Parathyroid adenoma (tissue), 2 donors: ENCODE measurements around the gene KRTAP5-7.

ENCODE experiments used
- H2AFZ ChIP-seq: fragments of 300-600 bp; sonication (generic); one replicate; pipeline ENCODE4 v1.7.0; 2017; ENCODE audit warnings: antibody characterized with exemption, mild to moderate bottlenecking
- H3K27ac ChIP-seq: fragments of 300-600 bp; sonication (generic); one replicate; pipeline ENCODE4 v1.7.0; 2017
- H3K27me3 ChIP-seq: fragments of 300-600 bp; sonication (generic); one replicate; pipeline ENCODE4 v1.7.0; 2017; ENCODE audit warnings: low read length; ENCODE audit not compliant: control insufficient read depth, insufficient read depth
- H3K36me3 ChIP-seq: fragments of 300-600 bp; sonication (generic); one replicate; pipeline ENCODE4 v1.7.0; 2017; ENCODE audit warnings: low read length; ENCODE audit not compliant: control insufficient read depth, insufficient read depth
- H3K4me1 ChIP-seq: fragments of 300-600 bp; sonication (generic); one replicate; pipeline ENCODE4 v1.7.0; 2017; ENCODE audit warnings: control low read depth
- H3K4me2 ChIP-seq: fragments of 300-600 bp; sonication (generic); one replicate; pipeline ENCODE4 v1.7.0; 2017; ENCODE audit warnings: low read length
- H3K4me3 ChIP-seq: fragments of 300-600 bp; sonication (generic); one replicate; pipeline ENCODE4 v1.7.0; 2017; ENCODE audit warnings: low read depth, low read length
- H3K79me2 ChIP-seq: fragments of 300-600 bp; sonication (generic); one replicate; pipeline ENCODE4 v1.7.0; 2017; ENCODE audit warnings: control low read depth
- H3K9ac ChIP-seq: fragments of 300-600 bp; sonication (generic); one replicate; pipeline ENCODE4 v1.7.0; 2017; ENCODE audit warnings: mild to moderate bottlenecking
- H3K9me3 ChIP-seq: fragments of 300-600 bp; sonication (generic); one replicate; pipeline ENCODE4 v1.7.0; 2017; ENCODE audit warnings: low read length; ENCODE audit not compliant: control insufficient read depth
- TF ChIP-seq, protein P1 (sequence below): fragments of 300-600 bp; sonication (generic); IDR thresholded peaks from one replicate; pipeline ENCODE4 v1.7.0; 2017; ENCODE audit warnings: antibody characterized with exemption, mild to moderate bottlenecking
- donor health status: primary hyperparathyroidism.

Gene KRTAP5-7

DNA sequence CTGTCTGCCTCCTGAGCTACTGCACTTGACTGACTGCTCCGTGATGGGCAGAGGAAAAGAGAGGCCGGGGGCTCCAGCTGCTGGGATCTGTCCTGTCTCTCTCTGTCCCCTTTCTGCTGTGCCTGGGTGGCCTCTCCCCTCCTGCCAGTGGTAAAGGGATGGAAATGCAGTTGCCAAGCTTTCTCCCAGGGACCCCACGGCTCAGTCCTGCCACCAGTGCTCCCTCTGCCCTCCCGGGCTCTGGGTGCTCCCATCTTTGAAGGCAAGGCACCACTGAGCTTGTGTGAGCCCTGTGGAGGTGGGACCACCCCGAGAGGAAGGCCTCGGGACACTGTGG lies 42.0 kb upstream of the KRTAP5-7 start:
- Histone ChIP-seq H3K4me2 (no peak overlapping the region), H3K9me3 (no peaks in the 10 kb centered on the region), H3K79me2 (no peaks in the 10 kb centered on the region), H3K9ac (no peak overlapping the region), H3K4me1 (no peaks in the 10 kb centered on the region), H3K4me3 (no peak overlapping the region), H3K27ac (no peak overlapping the region), H3K36me3 (no peaks in the 10 kb centered on the region), H3K27me3 (no peaks in the 10 kb centered on the region), H2AFZ (no peak overlapping the region)
- TF ChIP-seq, protein P1, sequence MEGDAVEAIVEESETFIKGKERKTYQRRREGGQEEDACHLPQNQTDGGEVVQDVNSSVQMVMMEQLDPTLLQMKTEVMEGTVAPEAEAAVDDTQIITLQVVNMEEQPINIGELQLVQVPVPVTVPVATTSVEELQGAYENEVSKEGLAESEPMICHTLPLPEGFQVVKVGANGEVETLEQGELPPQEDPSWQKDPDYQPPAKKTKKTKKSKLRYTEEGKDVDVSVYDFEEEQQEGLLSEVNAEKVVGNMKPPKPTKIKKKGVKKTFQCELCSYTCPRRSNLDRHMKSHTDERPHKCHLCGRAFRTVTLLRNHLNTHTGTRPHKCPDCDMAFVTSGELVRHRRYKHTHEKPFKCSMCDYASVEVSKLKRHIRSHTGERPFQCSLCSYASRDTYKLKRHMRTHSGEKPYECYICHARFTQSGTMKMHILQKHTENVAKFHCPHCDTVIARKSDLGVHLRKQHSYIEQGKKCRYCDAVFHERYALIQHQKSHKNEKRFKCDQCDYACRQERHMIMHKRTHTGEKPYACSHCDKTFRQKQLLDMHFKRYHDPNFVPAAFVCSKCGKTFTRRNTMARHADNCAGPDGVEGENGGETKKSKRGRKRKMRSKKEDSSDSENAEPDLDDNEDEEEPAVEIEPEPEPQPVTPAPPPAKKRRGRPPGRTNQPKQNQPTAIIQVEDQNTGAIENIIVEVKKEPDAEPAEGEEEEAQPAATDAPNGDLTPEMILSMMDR = no peak

- Histone ChIP-seq H3K27me3 (no peaks in the 10 kb centered on the region), H3K4me1 (no peaks in the 10 kb centered on the region), H2AFZ (no peak overlapping the region), H3K9ac (no peak overlapping the region), H3K4me3 (no peak overlapping the region), H3K27ac (no peak overlapping the region), H3K36me3 (no peaks in the 10 kb centered on the region), H3K79me2 (no peaks in the 10 kb centered on the region), H3K4me2 (no peak overlapping the region), H3K9me3 (no peaks in the 10 kb centered on the region)
- TF ChIP-seq, protein P1 = no peak
These were observed 41.6 kb upstream of the KRTAP5-7 start for GRCh38 chr11:71485466-71485865.

GRCh38 chr11:71486320-71486719 lies 40.7 kb upstream of the KRTAP5-7 start:
- H3K79me2 ChIP-seq = no peaks in the 10 kb centered on the region
- H3K9me3 ChIP-seq = no peaks in the 10 kb centered on the region
- no peak overlapping the region for H3K27ac ChIP-seq
- H2AFZ ChIP-seq = no peak overlapping the region
- TF ChIP-seq, protein P1 = no peak
- no peaks in the 10 kb centered on the region for H3K4me1 ChIP-seq
- H3K4me3 ChIP-seq = no peak overlapping the region
- H3K4me2 ChIP-seq = no peak overlapping the region
- no peaks in the 10 kb centered on the region for H3K36me3 ChIP-seq
- no peak overlapping the region for H3K9ac ChIP-seq
- no peaks in the 10 kb centered on the region for H3K27me3 ChIP-seq

DNA sequence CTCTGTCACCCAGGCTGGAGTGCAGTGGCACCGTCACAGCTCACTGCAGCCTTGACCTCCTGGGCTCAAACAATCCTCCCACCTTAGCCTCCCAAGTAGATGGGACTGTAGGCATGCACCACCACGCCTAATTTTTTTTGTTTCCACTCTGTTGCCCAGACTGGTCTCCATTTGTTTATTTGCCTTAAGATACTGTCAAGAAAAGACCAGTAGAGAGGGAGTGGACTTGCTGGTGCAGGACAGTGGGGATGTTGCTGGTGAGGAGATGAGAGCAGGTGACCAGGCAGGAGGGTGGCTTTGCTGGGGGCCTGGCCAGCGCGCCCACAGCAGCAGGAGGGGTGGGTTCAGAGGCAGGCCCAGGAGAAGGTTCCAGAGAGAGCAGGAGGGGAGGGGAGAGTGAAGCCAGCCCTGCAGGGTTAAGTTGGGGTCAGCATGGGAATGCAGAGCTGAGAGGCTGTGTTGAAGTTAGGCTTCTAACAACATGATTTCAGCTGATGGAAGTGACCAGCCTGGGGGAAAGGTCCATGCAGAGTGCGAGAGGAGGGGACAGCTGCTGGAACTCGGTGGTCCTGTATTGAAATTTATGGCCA lies 38.3 kb upstream of the KRTAP5-7 start:
- TF ChIP-seq, protein P1 = no peak
- Histone ChIP-seq H3K9me3 (no peaks in the 10 kb centered on the region), H3K27me3 (no peaks in the 10 kb centered on the region), H3K27ac (no peak overlapping the region), H3K9ac (no peak overlapping the region), H2AFZ (no peak overlapping the region), H3K4me2 (no peak overlapping the region), H3K4me3 (no peak overlapping the region), H3K4me1 (no peaks in the 10 kb centered on the region), H3K79me2 (no peaks in the 10 kb centered on the region), H3K36me3 (no peaks in the 10 kb centered on the region)

- H3K4me3 ChIP-seq = no peak overlapping the region
- H3K9me3 ChIP-seq = no peaks in the 10 kb centered on the region
- H2AFZ ChIP-seq = no peak overlapping the region
- no peaks in the 10 kb centered on the region for H3K36me3 ChIP-seq
- no peak overlapping the region for H3K4me2 ChIP-seq
- no peaks in the 10 kb centered on the region for H3K79me2 ChIP-seq
- no peaks in the 10 kb centered on the region for H3K4me1 ChIP-seq
- H3K27me3 ChIP-seq = no peaks in the 10 kb centered on the region
- no peak overlapping the region for H3K27ac ChIP-seq
- H3K9ac ChIP-seq = no peak overlapping the region
- TF ChIP-seq, protein P1 = no peak
These were observed 37.6 kb upstream of the KRTAP5-7 start for GRCh38 chr11:71489311-71490043.
